Neuronal stem cell (in vitro differentiated cells): Measurements from ENCODE around the gene RELA.

Experiments used
- DNase-seq: peaks from one replicate; pipeline ENCODE4 v3.0.0-alpha.2; 2013; ENCODE audit warnings: low spot score
- H2AFZ ChIP-seq: one replicate; pipeline ENCODE4 v1.6.1; 2013; ENCODE audit warnings: mild to moderate bottlenecking, low read length, inconsistent platforms
- H2AK5ac ChIP-seq: 2 replicates; pipeline ENCODE4 v1.6.1; 2013; ENCODE audit warnings: low read depth, mild to moderate bottlenecking, inconsistent platforms, low read length, moderate library complexity, mixed read lengths
- H2BK120ac ChIP-seq: 2 replicates; pipeline ENCODE4 v1.6.1; 2013; ENCODE audit warnings: low read depth, mild to moderate bottlenecking, inconsistent platforms, low read length, moderate library complexity, mixed read lengths
- H2BK12ac ChIP-seq: one replicate; pipeline ENCODE4 v1.6.1; 2013; ENCODE audit warnings: low read length, inconsistent platforms
- H2BK15ac ChIP-seq: 2 replicates; pipeline ENCODE4 v1.6.1; 2013; ENCODE audit warnings: mild to moderate bottlenecking, low read length, inconsistent platforms, mixed read lengths
- H2BK5ac ChIP-seq: one replicate; pipeline ENCODE4 v1.6.1; 2013; ENCODE audit warnings: inconsistent platforms, mild to moderate bottlenecking, low read length, moderate library complexity
- H3K14ac ChIP-seq: one replicate; pipeline ENCODE4 v1.6.1; 2013; ENCODE audit warnings: low read length, inconsistent platforms
- H3K18ac ChIP-seq: 2 replicates; pipeline ENCODE4 v1.6.1; 2013; ENCODE audit warnings: low read length, inconsistent platforms
- H3K23ac ChIP-seq: 2 replicates; pipeline ENCODE4 v1.6.1; 2013; ENCODE audit warnings: low read depth, mild to moderate bottlenecking, mixed read lengths, low read length, inconsistent platforms; ENCODE audit not compliant: poor library complexity
- H3K27ac ChIP-seq: replicated peaks from 3 replicates; pipeline ENCODE4 v1.5.1; 2013; ENCODE audit warnings: low read length, inconsistent platforms
- H3K27me3 ChIP-seq, 3 experiments: 2 replicates each; pipeline ENCODE4 v1.6.1; 2013; ENCODE audit warnings: low read length in 3 of 3, mild to moderate bottlenecking in 2 of 3, inconsistent platforms in 1 of 3, low read depth in 1 of 3, mixed read lengths in 1 of 3, moderate library complexity in 1 of 3; ENCODE audit not compliant: control insufficient read depth in 3 of 3, insufficient read depth in 3 of 3
- H3K36me3 ChIP-seq, 2 donors: replicated peaks in 1 of 2; 2 replicates each; pipeline ENCODE4 v1.6.1; 2013; ENCODE audit warnings: low read length in 2 of 2; ENCODE audit not compliant: control insufficient read depth in 2 of 2, insufficient read depth in 2 of 2
- H3K4ac ChIP-seq: 2 replicates; pipeline ENCODE4 v1.6.1; 2013; ENCODE audit warnings: inconsistent platforms, mild to moderate bottlenecking, low read length, moderate library complexity
- H3K4me1 ChIP-seq, 2 donors: 1 replicate in 1 of 2; 2 replicates in 1 of 2; pipeline ENCODE4 v1.6.1; 2013; ENCODE audit warnings: low read length in 2 of 2, low read depth in 1 of 2; ENCODE audit not compliant: control insufficient read depth in 2 of 2, insufficient read depth in 1 of 2
- H3K4me2 ChIP-seq: one replicate; pipeline ENCODE4 v1.6.1; 2013; ENCODE audit warnings: mild to moderate bottlenecking, low read length, inconsistent platforms; ENCODE audit not compliant: insufficient read depth, poor library complexity, severe bottlenecking
- H3K4me3 ChIP-seq, 2 donors: 2 replicates each; pipeline ENCODE4 v1.5.1; 2013; ENCODE audit warnings: low read length in 2 of 2, mild to moderate bottlenecking in 2 of 2, inconsistent platforms in 1 of 2, moderate library complexity in 1 of 2
- H3K79me1 ChIP-seq: one replicate; pipeline ENCODE4 v1.6.1; 2013; ENCODE audit warnings: low read depth, mild to moderate bottlenecking, inconsistent platforms, low read length, moderate library complexity
- H3K9ac ChIP-seq: one replicate; pipeline ENCODE4 v1.6.1; 2013; ENCODE audit warnings: mild to moderate bottlenecking, low read depth, low read length, inconsistent platforms; ENCODE audit not compliant: poor library complexity
- H3K9me3 ChIP-seq, 2 donors: replicated peaks in 1 of 2; 2 replicates each; pipeline versions ENCODE3 to v1.6.1; 2013; ENCODE audit warnings: low read length in 2 of 2, mild to moderate bottlenecking in 2 of 2, inconsistent platforms in 1 of 2, low read depth in 1 of 2, mixed read lengths in 1 of 2, moderate library complexity in 1 of 2; ENCODE audit not compliant: control insufficient read depth in 2 of 2, insufficient read depth in 1 of 2
- H4K8ac ChIP-seq: one replicate; pipeline ENCODE4 v1.6.1; 2013; ENCODE audit warnings: low read depth, mild to moderate bottlenecking, inconsistent platforms, low read length, moderate library complexity
- H4K91ac ChIP-seq: one replicate; pipeline ENCODE4 v1.6.1; 2013; ENCODE audit warnings: low read length, low read depth, mild to moderate bottlenecking, inconsistent platforms; ENCODE audit not compliant: poor library complexity
- WGBS, 2 donors: extraction: QIAGEN DNeasy Blood & Tissue Kit; methylation state at CpG; one replicate each; pipeline ENCODE4 v1.1.7; 2013; ENCODE audit warnings: missing lambda C conversion rate in 2 of 2, mixed read lengths in 1 of 2; ENCODE audit not compliant: insufficient read length in 2 of 2, insufficient replicate concordance in 1 of 2; ENCODE audit errors: extremely low coverage in 2 of 2; 5-methylcytosine and 5-hydroxymethylcytosine counted together

The RELA gene

DNA sequence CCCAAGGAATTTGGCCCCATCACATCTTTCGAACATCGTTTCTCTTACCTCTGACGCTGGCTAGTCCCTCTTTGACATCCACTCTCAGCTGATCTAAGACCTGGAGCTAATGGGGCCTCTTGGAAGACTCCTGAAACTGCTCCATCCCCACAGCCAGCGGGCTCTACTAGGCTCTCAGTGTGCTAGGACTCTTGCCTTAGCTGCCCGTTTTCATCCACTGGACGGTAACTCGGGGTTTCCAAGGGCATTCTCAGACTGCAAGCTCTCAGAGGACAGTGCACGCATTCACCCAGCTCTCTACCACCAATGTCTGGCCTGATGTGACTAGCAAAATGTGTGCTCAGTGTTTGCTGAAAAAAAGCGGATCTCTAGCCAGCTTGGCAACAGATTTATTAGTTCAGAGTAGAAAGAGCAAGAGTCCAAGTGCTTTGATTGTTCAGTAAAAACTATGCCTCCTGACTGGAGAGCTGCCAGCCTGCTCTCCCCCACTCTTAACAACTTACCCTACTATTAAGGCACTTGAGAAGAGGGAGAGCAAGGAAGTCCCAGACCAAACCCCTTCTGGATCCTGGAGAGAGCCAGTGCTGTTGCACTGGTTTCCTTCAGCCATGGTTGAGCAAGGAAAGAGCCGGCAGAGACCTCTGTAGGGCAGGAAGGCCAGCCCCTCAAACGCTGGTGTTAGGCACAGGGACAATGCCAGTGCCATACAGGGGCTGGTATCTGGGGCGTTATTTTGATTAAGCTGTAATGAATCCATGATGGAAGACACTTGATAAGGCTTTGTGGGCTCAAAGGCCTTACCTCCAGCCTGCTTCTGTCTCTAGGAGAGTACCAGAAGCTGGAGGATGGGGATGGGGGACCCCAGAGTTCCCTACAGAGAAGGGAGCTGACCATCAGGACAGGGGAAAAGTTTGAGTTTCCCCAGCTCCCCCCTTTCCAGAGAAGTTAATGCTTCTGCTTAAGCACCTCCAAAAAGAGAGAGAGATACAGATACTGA, 9.2 kb downstream of the RELA start:
- peak overlapping the region; percentile 62 to 83 for H3K4me3 ChIP-seq
- peak overlapping the region; percentile 89 for H3K4me2 ChIP-seq
- H4K91ac ChIP-seq = no peak overlapping the region
- H3K27me3 ChIP-seq = peaks cover 0 to 2% (median 0%) of the 10 kb centered on the region in 3 experiments
- H3K79me1 ChIP-seq = peaks cover 2% of the 10 kb centered on the region
- H3K27ac ChIP-seq = peak overlapping the region; percentile 100
- peak overlapping the region; percentile 7 for H3K4ac ChIP-seq
- peaks cover 14 to 16% of the 10 kb centered on the region in 2 donors for H3K4me1 ChIP-seq
- no peak for DNase-seq
- no peak overlapping the region for H3K23ac ChIP-seq
- peak overlapping the region; percentile 89 for H4K8ac ChIP-seq
- H3K14ac ChIP-seq = no peak overlapping the region
- H2BK15ac ChIP-seq = no peak overlapping the region
- peak overlapping the region; percentile 65 for H3K9ac ChIP-seq
- H2BK12ac ChIP-seq = no peak overlapping the region
- H2AFZ ChIP-seq = peak overlapping the region; percentile 95
- H2AK5ac ChIP-seq = peak overlapping the region; percentile 96
- no CpG with 5 or more reads among the region's 12 CpGs for WGBS, 2 donors
- H2BK5ac ChIP-seq = peak overlapping the region; percentile 63
- H3K18ac ChIP-seq = peak overlapping the region; percentile 92
- peak overlapping the region; percentile 13 for H2BK120ac ChIP-seq
- H3K36me3 ChIP-seq = peaks cover 32 to 61% of the 10 kb centered on the region in 2 donors
- H3K9me3 ChIP-seq = no peaks in the 10 kb centered on the region

DNA sequence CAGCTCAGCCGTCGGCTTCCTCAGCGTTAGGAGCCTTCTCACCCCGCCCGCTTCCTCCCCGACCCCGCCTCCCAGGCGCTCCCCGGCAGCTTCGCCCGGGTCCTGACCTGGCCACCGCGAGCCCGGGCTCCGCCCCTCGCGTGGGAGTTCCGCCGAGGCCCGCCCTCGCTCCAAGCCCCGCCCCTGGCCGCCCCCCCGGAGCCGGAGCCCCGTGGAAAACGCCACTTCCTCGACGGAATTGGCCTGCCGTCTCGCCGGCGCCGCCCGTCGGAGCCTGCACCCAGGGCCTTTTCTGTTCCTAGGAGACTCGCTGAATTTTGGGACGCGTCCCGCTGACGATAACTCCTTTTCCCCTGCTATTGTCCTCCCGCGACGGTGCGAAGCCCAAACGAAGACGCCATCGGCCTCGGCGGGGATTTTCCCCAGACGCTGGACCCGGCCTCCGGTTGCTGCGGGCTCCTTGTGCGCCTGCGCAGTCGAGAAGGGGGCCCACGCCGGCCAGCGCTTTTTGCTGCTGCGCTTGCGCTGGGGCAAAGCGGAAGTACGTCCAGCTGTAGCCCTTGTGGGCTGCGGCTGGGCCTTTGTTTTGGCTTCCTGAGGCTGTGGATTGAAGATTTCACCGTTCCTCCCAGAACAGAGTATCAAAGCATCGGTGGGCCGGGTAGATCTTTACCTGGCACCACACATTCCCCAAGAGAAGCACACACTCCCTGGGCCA, 10.0 kb downstream of the RELA start:
- peak overlapping the region; percentile 95 for H2AFZ ChIP-seq
- peak overlapping the region; percentile 87 for H2BK15ac ChIP-seq
- H3K27ac ChIP-seq = peak overlapping the region; percentile 100
- H2BK12ac ChIP-seq = no peak overlapping the region
- H3K9ac ChIP-seq = peak overlapping the region; percentile 90
- no peak overlapping the region for H3K14ac ChIP-seq
- H3K36me3 ChIP-seq = peaks cover 27 to 53% of the 10 kb centered on the region in 2 donors
- peak overlapping the region; percentile 21 for H3K23ac ChIP-seq
- no peaks in the 10 kb centered on the region for H3K79me1 ChIP-seq
- peak; percentile 91 for DNase-seq
- no peaks in the 10 kb centered on the region for H3K9me3 ChIP-seq
- H4K8ac ChIP-seq = peak overlapping the region; percentile 89
- WGBS, 2 donors = no CpG with 5 or more reads among the region's 68 CpGs
- H2AK5ac ChIP-seq = peak overlapping the region; percentile 96
- H3K4me1 ChIP-seq = peaks cover 14 to 16% of the 10 kb centered on the region in 2 donors
- H4K91ac ChIP-seq = no peak overlapping the region
- H3K27me3 ChIP-seq = peaks cover 0 to 4% (median 0%) of the 10 kb centered on the region in 3 experiments
- peak overlapping the region; percentile 63 for H2BK5ac ChIP-seq
- H3K4ac ChIP-seq = peak overlapping the region; percentile 7
- peak overlapping the region; percentile 99 for H3K18ac ChIP-seq
- peak overlapping the region; percentile 89 for H3K4me2 ChIP-seq
- peak overlapping the region; percentile 62 to 83 for H3K4me3 ChIP-seq
- H2BK120ac ChIP-seq = peak overlapping the region; percentile 13

GRCh38 chr11:65651589-65652510, 10.9 kb downstream of the RELA start:
- Histone ChIP-seq H3K4me3 (peak overlapping the region; percentile 62 to 76), H2BK15ac (peak overlapping the region; percentile 12), H2AFZ (peak overlapping the region; percentile 95), H2BK5ac (peak overlapping the region; percentile 63), H3K18ac (peak overlapping the region; percentile 49), H3K23ac (peak overlapping the region; percentile 21), H3K27me3 (peaks cover 0 to 12% (median 0%) of the 10 kb centered on the region in 3 experiments), H3K27ac (peak overlapping the region; percentile 100), H3K14ac (peak overlapping the region; percentile 58), H3K4me2 (peak overlapping the region; percentile 89), H4K8ac (no peak overlapping the region), H3K4me1 (peaks cover 14 to 16% of the 10 kb centered on the region in 2 donors), H2BK12ac (no peak overlapping the region), H3K36me3 (peaks cover 19 to 45% of the 10 kb centered on the region in 2 donors), H4K91ac (no peak overlapping the region), H3K9me3 (no peaks in the 10 kb centered on the region), H3K9ac (peak overlapping the region; percentile 89), H2AK5ac (no peak overlapping the region), H2BK120ac (no peak overlapping the region), H3K79me1 (no peaks in the 10 kb centered on the region), H3K4ac (no peak overlapping the region)
- no CpG with 5 or more reads among the region's 28 CpGs for WGBS, 2 donors
- no peak for DNase-seq
